MCF 10A (cell line): ENCODE measurements around the gene AP2M1. TPM values are rescaled to one million over a fixed set of nuclear protein-coding genes. Genes with fewer than 3 reads are reported as not detected.

Experiments
- BruUV-seq: library from RNA; stranded (reverse); fragments of 400-500 nt; replicated peaks from 2 replicates; lab custom pipeline; 2021; lab: Mats Ljungman, UMichigan
- CTCF ChIA-PET: fragments of 300-600 bp; sonication (Branson Sonifier 250); formaldehyde crosslinking; extraction: SDS; loops from one replicate; lab custom pipeline; 2021; ENCODE audit warnings: antibody characterized with exemption, inconsistent platforms; lab: Yijun Ruan, JAX
- POLR2A ChIA-PET: fragments of 300-600, 350-650 bp; sonication (Branson Sonifier 250); formaldehyde crosslinking; extraction: SDS; loops from one replicate; lab custom pipeline; 2020; ENCODE audit warnings: antibody characterized with exemption, inconsistent platforms; lab: Yijun Ruan, JAX
- DNase-seq: peaks from one replicate; pipeline ENCODE4 v3.0.0-alpha.2; 2018; ENCODE audit not compliant: unreplicated experiment
- H3K27ac Mint-ChIP-seq: one replicate; pipeline ENCODE4 v1.8.0; 2022; ENCODE audit warnings: mild to moderate bottlenecking, low read depth, mixed read lengths; ENCODE audit not compliant: unreplicated experiment
- H3K27me3 Mint-ChIP-seq: one replicate; pipeline ENCODE4 v1.8.0; 2022; ENCODE audit warnings: mixed read lengths; ENCODE audit not compliant: insufficient read depth, unreplicated experiment
- H3K36me3 Mint-ChIP-seq: one replicate; pipeline ENCODE4 v1.8.0; 2022; ENCODE audit warnings: mild to moderate bottlenecking, moderate library complexity, mixed read lengths; ENCODE audit not compliant: insufficient read depth, unreplicated experiment
- H3K4me1 Mint-ChIP-seq: one replicate; pipeline ENCODE4 v1.8.0; 2022; ENCODE audit warnings: mixed read lengths; ENCODE audit not compliant: insufficient read depth, unreplicated experiment
- H3K4me3 Mint-ChIP-seq: one replicate; pipeline ENCODE4 v1.8.0; 2022; ENCODE audit warnings: mild to moderate bottlenecking, moderate library complexity, mixed read lengths; ENCODE audit not compliant: unreplicated experiment
- H3K9me3 Mint-ChIP-seq: one replicate; pipeline ENCODE4 v1.8.0; 2022; ENCODE audit warnings: mixed read lengths; ENCODE audit not compliant: unreplicated experiment
- CTCF ChIP-seq: fragments of 200-600 bp; IDR thresholded peaks from one replicate; pipeline ENCODE4 v1.8.0; 2022; ENCODE audit warnings: antibody characterized with exemption, mild to moderate bottlenecking; ENCODE audit not compliant: unreplicated experiment
- intact Hi-C: fragments of 100-400 bp; cut with micrococcal nuclease; formaldehyde crosslinking; loops from 2 replicates; pipeline ENCODE4 v1.14.1; 2022
- total RNA-seq: library from RNA; stranded (reverse); gene quantifications from 2 replicates; pipeline ENCODE4 v1.2.3, GENCODE V29; 2022

Gene AP2M1
- total RNA-seq, 1 experiment from 2014 or later: 301 TPM

GRCh38 chr3:184135149-184135910 is 39.3 kb upstream of the AP2M1 start, which contains the start of gene EIF2B5:
TSS of gene EIF2B5 (plus strand) at chr3:184135358. CDS start at chr3:184135386, 28 bp downstream.
- peak; percentile 22 for TF ChIP-seq CTCF
- Mint-ChIP-seq H3K4me1 (peaks cover 21% of the 10 kb centered on the region), H3K36me3 (peaks cover 18% of the 10 kb centered on the region), H3K27ac (peak within 1 kb of the TSS; percentile 83), H3K27me3 (no peaks in the 10 kb centered on the region), H3K4me3 (peak within 1 kb of the TSS; percentile 99), H3K9me3 (no peaks in the 10 kb centered on the region)
- ChIA-PET POLR2A (interaction anchor here (0.6 to 4.5 kb wide), 34 partner anchors 10 to 292 kb away, joined by 3 to 59 read pairs (median 4); partner anchors contain the start of genes ABCC5, ABCF3, AP2M1 and DVL3), CTCF (interaction anchor here (0.6 to 1.7 kb wide), 8 partner anchors 9 to 654 kb away, joined by 3 to 6 read pairs (median 4); partner anchors contain the start of genes ABCC5, EEF1AKMT4 and PARL)
- BruUV-seq: no TSS peak
- peak; percentile 93 for DNase-seq
- intact Hi-C loops: loop anchor here (2.0 to 10.0 kb wide), 3 partner anchors 52 to 241 kb away; partner anchors contain the start of genes ABCF3 and HTR3D

- ChIA-PET POLR2A (interaction anchor here (0.6 to 4.5 kb wide), 17 partner anchors 9 to 251 kb away, joined by 3 to 59 read pairs (median 8); partner anchors contain the start of genes ABCC5, ABCF3, AP2M1 and DVL3), CTCF (interaction anchor here (0.6 to 1.7 kb wide), 5 partner anchors 8 to 655 kb away, joined by 3 to 6 read pairs (median 4); partner anchors contain the start of gene ABCC5)
- TSS peak; percentile 46 for BruUV-seq
- Mint-ChIP-seq H3K27me3 (no peaks in the 10 kb centered on the region), H3K4me1 (peaks cover 22% of the 10 kb centered on the region), H3K9me3 (no peaks in the 10 kb centered on the region), H3K4me3 (peak overlapping the region; percentile 99), H3K36me3 (peaks cover 18% of the 10 kb centered on the region), H3K27ac (peak overlapping the region; percentile 83)
- TF ChIP-seq CTCF: no peak
- intact Hi-C loops: loop anchor here (2.0 to 10.0 kb wide), 3 partner anchors 51 to 241 kb away; partner anchors contain the start of genes ABCF3 and HTR3D
- DNase-seq: no peak
Measured at GRCh38 chr3:184135911-184136260, 38.8 kb upstream of the AP2M1 start.

GRCh38 chr3:184140436-184140835 is 34.2 kb upstream of the AP2M1 start:
- peaks cover 49% of the 10 kb centered on the region for H3K36me3 Mint-ChIP-seq
- ChIA-PET CTCF (no interaction called here), POLR2A (no interaction called here)
- no TSS peak for BruUV-seq
- no peaks in the 10 kb centered on the region for H3K27me3 Mint-ChIP-seq
- H3K9me3 Mint-ChIP-seq: no peaks in the 10 kb centered on the region
- H3K27ac Mint-ChIP-seq: no peak overlapping the region
- no peak for DNase-seq
- intact Hi-C loops: no loop called here
- H3K4me1 Mint-ChIP-seq: peaks cover 13% of the 10 kb centered on the region
- no peak for TF ChIP-seq CTCF
- no peak overlapping the region for H3K4me3 Mint-ChIP-seq

GRCh38 chr3:184142199-184142598 is 32.5 kb upstream of the AP2M1 start:
- CTCF ChIA-PET: interaction anchor here (0.8 kb wide), 1 partner anchor 112 kb away, joined by 3 read pairs; no protein-coding TSS in a partner anchor
- intact Hi-C loops: no loop called here
- Mint-ChIP-seq H3K9me3 (no peaks in the 10 kb centered on the region), H3K36me3 (peaks cover 49% of the 10 kb centered on the region), H3K27me3 (no peaks in the 10 kb centered on the region), H3K27ac (no peak overlapping the region), H3K4me3 (no peak overlapping the region), H3K4me1 (peaks cover 5% of the 10 kb centered on the region)
- BruUV-seq: no TSS peak
- TF ChIP-seq CTCF: no peak
- POLR2A ChIA-PET: no interaction called here
- no peak for DNase-seq
